Tibial nerve (tissue), 4 donors: ENCODE data around the gene SH3RF3.

Experiments
- EP300 ChIP-seq, 2 donors: sonication (generic); formaldehyde crosslinking; IDR thresholded peaks; one replicate each; pipeline ENCODE4 v1.6.1; 2017; ENCODE audit warnings: antibody characterized with exemption in 2 of 2, mild to moderate bottlenecking in 1 of 2
- POLR2A ChIP-seq, 2 donors: fragments of 450-650 bp; IDR thresholded peaks; one replicate each; pipeline ENCODE4 v1.6.1; 2017; ENCODE audit warnings: antibody characterized with exemption in 2 of 2, mild to moderate bottlenecking in 2 of 2, moderate library complexity in 2 of 2
- TF ChIP-seq, protein P1 (sequence below), 5 experiments: fragments of 200-600 bp in 3 of 5; fragments of 450-650 bp in 2 of 5; sonication (generic) in 3 of 5; IDR thresholded peaks; one replicate each; pipeline ENCODE4 v1.5.1; 2016 to 2019; ENCODE audit warnings: antibody characterized with exemption in 5 of 5, mild to moderate bottlenecking in 3 of 5, moderate library complexity in 2 of 5

DNA sequence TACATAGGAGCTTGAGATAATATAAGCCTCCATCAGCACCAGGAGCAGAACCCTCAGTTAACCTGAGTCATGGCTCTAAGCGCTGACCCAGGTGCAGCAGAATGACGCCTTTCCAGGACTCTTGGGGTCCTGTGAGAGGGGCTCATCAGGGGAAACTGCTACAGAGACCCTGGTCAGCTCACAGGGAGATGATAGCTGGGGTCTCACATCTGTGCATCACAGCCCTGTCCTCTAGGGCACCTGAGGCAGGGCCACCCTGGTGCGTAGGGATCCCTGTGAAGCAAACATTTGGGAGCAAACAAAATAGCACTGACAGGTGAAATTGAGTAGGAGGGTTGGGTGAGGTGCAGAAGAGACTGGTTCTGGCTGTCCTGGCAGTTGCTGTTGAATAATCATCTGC lies 219.2 kb downstream of the SH3RF3 start:
- TF ChIP-seq, protein P1, sequence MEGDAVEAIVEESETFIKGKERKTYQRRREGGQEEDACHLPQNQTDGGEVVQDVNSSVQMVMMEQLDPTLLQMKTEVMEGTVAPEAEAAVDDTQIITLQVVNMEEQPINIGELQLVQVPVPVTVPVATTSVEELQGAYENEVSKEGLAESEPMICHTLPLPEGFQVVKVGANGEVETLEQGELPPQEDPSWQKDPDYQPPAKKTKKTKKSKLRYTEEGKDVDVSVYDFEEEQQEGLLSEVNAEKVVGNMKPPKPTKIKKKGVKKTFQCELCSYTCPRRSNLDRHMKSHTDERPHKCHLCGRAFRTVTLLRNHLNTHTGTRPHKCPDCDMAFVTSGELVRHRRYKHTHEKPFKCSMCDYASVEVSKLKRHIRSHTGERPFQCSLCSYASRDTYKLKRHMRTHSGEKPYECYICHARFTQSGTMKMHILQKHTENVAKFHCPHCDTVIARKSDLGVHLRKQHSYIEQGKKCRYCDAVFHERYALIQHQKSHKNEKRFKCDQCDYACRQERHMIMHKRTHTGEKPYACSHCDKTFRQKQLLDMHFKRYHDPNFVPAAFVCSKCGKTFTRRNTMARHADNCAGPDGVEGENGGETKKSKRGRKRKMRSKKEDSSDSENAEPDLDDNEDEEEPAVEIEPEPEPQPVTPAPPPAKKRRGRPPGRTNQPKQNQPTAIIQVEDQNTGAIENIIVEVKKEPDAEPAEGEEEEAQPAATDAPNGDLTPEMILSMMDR (IDR thresholded peaks at IDR 0.05), result no peak
- TF ChIP-seq EP300 (IDR thresholded peaks at IDR 0.05), result no peak
- TF ChIP-seq POLR2A (IDR thresholded peaks at IDR 0.05), result no peak
